Measurements from ENCODE around the gene SV2C.

DNA sequence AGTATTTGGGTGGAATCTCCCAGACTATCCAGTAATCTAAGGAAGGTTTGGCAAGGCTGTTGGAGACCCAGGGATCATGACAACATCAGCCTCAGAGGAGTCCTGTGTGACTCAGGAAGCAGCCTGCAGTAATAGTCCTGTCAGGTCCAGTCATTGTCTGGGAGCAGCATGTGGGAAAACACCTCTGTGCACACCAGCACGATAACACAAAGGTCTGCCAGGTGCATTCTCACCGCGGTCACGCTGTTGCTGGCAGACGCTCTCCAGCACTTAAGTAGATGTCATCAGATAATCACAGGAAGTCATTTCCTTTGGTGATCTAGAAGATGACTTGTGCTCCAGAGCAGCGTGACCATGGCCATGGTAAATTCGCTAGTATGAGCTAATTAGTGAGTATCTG, 220.7 kb downstream of the SV2C start:
- TF ChIP-seq, protein P1, sequence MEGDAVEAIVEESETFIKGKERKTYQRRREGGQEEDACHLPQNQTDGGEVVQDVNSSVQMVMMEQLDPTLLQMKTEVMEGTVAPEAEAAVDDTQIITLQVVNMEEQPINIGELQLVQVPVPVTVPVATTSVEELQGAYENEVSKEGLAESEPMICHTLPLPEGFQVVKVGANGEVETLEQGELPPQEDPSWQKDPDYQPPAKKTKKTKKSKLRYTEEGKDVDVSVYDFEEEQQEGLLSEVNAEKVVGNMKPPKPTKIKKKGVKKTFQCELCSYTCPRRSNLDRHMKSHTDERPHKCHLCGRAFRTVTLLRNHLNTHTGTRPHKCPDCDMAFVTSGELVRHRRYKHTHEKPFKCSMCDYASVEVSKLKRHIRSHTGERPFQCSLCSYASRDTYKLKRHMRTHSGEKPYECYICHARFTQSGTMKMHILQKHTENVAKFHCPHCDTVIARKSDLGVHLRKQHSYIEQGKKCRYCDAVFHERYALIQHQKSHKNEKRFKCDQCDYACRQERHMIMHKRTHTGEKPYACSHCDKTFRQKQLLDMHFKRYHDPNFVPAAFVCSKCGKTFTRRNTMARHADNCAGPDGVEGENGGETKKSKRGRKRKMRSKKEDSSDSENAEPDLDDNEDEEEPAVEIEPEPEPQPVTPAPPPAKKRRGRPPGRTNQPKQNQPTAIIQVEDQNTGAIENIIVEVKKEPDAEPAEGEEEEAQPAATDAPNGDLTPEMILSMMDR (IDR thresholded peaks at IDR 0.05; ENCODE audit: low read depth, low read length) = no peak
- TF ChIP-seq EZH2phosphoT487 (IDR thresholded peaks at IDR 0.05; ENCODE audit: low read depth) = no peak
